Keratinocyte (primary cell): ENCODE measurements around the gene RNLS.

Experiments used
- CTCF ChIP-seq, 3 experiments: IDR thresholded peaks in 1 of 3; conservative IDR thresholded peaks in 1 of 3; optimal IDR thresholded peaks in 1 of 3; 2 replicates in 2 of 3; 3 replicates in 1 of 3; pipeline versions ENCODE3 to v1.5.1; 2011; ENCODE audit warnings: low read length in 3 of 3, mild to moderate bottlenecking in 3 of 3, moderate library complexity in 2 of 3, control low read depth in 1 of 3, inconsistent platforms in 1 of 3; ENCODE audit not compliant: insufficient read depth in 2 of 3; ENCODE audit errors: extremely low read depth in 1 of 3
- EZH2 ChIP-seq: IDR thresholded peaks from one replicate; pipeline ENCODE4 v1.6.1; 2012; ENCODE audit warnings: inconsistent platforms, mild to moderate bottlenecking, low read length, moderate library complexity

GRCh38 chr10:88313878-88314277, 269.2 kb downstream of the RNLS start:
- no peak for TF ChIP-seq CTCF (optimal IDR thresholded peaks at IDR 0.05 in 1 of 3, IDR thresholded peaks at IDR 0.05 in 1 of 3, conservative IDR thresholded peaks at IDR 0.05 in 1 of 3; ENCODE audit: extremely low read depth in 1 of 3, insufficient read depth in 2 of 3, low read length in 3 of 3)
- TF ChIP-seq EZH2, result no peak
